Activated naive CD4-positive, alpha-beta T cell treated with anti-CD3 and anti-CD28 coated beads, Interleukin-2, amount 50 U/mL, for 16 hours (primary cell): Measurements from ENCODE around the gene SAPCD2.
"Not testable (repeated sequence)": the region's sequence is repeated elsewhere in the genome, so short reads cannot be mapped to it uniquely, and the experiment has no call there.

Source experiments
- DNase-seq: peaks from one replicate; pipeline ENCODE4 v3.0.0-alpha.2; 2020

The SAPCD2 gene

GRCh38 chr9:137063311-137064026, 6.9 kb downstream of the SAPCD2 start:
- no peak for DNase-seq

DNA sequence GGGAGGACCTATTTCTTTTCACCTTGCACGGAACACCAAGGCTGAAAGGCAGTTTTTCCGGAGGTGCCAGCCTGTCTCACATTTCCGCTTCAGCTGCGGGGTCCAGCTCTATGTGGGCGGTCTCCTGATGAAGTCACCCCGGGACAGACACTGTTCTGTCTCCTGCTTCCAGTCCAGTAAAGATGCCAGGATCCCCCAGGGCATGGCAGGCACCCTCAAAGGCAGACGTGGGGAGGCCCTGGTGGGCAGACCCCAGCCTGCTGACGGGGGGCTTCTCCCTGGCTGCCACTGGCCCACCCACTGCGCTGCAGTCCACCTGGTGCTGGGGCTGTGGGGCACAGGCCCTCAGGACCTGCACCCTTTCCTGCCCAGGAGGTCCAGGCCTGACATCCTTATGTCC, 7.6 kb downstream of the SAPCD2 start:
- not testable (repeated sequence) for DNase-seq

DNA sequence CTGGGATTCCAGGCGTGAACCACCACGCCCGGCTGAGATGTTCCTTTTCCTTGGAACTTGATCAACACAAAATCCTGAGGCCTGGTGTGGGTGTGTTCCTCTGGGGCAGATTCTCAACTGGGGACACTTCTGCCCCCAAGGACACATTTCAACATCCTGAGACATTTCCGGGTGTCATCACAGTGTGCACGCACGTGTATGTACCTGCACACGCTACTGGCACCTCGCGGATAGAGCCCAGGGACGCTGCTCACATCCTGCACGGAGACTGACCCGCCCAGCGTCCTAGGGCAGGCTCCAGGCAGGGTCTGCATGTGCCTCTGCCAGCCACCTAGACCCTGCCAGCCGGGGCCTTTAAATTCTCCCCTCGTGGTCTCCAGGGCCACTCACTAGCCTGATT, 8.0 kb downstream of the SAPCD2 start:
- DNase-seq, result no peak

DNA sequence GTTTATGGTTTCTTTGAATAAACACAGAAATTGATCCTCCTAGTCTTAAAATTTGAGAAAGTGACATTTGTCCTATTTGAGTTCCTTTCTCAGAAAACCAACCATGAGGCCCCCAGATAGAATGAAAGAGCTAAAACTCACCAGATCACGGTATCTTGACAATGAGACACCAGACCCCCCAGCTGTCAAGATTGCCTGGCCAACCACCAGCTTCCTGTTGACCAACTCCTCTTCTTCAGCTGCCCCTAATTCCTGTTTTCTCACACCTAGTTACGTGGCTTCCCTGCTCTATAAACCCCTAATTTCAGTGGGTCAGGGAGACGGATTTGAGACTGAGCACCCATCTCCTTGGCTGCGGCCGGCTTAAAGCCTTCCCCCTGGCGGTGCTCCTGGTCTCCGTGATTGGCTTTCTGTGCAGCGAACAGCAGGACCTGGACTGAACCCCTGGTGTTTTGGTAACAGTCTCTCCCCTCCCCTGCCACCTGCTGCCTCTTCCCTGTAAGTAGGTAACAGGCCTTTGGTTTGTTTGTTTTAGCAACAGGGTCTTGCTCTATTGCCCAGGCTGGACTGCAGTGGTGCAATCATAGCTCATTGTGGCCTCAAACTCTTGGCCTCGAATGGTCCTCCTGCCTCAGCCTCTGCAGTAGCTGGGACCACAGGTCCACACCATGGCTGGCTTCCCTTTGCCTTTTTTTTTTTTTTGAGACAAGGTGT, 11.7 kb downstream of the SAPCD2 start:
- no peak for DNase-seq

DNA sequence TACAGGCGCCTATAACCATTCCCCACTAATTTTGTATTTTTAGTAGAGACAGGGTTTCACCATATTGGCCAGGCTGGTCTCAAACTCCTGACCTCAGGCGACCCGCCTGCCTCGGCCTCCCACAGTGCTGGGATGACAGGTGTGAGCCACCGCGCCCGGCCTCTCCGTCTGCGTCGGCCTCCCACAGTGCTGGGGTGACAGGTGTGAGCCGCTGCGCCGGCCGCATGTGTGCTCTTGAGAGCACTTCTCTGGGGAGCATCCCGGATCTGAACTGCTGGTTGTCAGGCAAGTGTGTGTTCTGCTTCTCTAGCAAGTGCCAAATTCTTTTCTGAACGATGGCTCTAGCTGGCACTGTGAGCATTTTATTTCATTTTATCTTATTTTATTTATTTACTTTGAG, 12.8 kb downstream of the SAPCD2 start:
- no peak for DNase-seq

DNA sequence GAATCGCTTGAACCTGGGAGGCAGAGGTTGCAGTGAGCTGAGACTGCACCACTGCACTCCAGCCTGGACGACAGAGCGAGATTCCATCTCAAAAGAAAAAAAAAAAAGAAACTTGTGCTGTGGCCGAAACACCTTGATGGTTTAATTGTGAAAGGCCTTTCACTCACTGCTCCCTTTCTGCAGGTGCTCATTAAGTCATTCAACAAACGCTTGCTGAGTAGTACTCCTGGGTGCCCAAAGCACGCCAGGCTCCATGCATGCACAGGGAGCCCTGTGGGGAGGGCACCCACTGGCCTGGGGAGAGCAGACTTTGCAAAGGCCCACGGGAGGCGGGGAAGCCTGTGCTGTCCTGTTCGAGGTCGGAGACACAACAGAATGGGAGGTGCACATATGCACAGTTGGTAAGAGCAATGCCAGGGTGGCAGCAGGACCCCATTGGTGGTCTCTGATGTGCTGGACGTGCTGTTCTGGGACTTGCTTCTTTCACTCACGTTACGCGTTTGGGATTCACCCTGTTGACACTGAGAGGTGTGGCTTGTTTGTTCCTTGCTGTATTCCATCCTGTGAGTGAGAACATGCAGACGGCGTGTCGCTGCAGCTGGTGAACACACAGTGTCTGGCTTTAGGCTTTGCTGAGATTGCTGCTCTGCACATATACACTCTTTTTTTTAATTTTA, 13.5 kb downstream of the SAPCD2 start:
- DNase-seq, result no peak

DNA sequence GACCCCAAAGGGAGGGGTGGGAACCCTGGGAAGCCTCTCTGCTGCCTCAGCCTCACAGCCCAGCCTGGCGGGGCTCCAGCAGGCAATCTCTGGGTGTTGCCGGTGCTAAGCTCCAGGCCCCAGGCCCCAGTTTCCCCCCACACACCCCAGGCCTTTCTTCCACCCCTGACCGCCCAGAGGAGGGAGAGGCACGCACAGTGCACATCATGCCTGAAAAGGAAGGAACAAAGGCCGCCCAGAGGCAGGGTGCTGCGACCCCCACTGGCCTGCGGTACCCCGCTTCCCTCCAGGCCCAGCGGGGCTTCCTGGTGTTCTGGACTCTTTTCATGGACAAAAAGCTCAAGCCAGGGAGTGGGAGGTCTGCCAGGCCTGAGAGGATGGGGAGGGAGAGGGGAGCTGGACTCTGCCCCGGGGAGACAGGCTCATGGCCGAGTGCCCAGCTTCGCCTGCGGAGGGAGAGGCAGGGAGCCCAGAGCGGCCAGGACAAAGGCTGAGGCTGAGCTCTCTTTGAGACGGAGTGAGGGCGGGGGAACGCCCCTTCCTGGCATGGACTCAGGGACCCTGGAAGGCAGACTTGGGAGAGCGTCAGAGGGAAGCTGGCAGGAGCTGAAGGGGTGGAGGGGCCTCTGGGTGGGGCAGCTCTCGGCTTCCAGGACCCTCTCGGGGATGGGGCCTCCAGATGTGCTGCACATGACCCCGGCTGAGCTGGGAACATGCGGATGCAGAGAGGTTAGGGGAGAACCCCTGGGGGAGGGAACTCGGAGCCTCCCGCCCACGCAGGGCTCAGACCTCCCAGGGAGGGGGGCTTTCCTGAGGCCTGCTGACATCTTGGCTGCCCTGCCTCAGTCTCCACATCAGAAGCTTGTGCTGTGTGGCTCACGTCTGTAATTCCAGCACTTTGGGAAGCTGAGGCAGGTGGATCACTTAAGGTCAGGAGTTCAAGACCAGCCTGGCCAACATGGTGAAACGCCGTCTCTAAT, 14.7 kb downstream of the SAPCD2 start:
- DNase-seq, result no peak

DNA sequence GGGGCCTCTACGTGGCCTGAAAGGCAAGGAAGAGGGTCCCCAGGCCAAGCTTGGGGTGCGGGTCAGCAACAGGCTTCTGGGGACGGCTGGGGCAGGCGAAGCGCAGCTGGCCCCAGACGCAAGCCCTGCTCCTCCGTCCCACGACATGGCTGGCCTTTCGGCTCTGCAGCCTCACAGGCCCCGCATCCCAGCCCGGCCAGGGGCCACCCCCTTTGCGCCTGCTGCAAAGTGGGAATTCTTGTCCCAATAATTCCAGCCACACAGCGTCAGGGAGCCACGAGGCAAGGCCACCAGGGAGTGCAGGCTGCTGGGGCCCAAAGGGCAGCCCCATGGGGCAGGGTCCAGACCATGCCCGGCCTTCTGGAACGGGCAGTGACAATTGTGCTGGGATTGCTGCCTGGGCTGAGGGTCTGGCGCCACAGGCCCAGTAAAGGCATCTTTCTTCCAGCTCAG, 15.4 kb downstream of the SAPCD2 start:
- DNase-seq, result no peak

DNA sequence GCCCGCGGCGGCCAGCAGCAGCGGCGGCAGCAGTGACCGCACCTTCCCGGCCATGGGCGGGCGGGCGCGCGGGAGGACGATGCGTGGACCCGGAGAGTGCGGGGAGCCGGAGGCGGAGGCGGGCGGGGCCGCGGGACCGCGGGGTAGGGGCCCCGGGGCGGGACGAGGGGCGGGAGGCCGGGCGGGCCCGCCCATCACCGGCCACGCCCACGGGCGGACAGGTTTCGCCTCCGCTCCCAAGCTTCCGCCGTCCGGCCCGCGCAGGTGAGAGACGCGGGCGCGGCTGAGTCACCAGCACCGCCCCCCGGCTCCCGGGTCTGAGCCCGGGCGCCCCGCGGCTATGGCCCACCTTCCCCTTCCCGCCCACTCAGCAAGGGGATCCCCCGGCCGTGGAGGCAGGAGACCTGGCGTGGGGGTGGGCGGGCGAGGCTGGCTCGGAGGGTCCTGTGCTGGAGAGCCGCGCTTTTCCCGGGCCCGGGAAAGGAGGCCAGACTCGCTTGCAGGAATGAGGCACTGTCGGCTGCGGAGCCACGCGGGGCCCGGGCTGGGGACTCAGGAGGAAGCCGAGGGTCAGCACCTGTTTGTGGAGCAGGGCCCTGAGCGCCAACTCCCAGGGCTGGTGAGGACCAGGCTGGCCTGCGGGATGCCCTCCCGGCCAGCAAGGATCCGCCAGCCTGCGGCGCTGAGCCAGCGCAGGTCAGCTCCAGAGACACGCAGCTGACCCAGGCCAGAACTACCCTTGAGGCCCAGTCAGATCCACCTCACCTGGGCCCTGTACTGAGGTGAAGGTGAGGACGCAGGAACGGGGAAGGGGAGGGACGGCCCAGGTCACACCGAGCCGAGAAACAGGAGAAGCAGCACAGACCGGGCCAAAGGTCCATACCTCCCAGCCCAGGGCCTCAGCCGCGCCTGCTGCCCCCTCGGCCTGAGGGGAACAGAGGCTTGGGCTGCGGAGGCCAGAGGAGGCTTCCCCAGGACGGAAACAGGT, 16.1 kb downstream of the SAPCD2 start, which contains the start of gene ENTPD2:
ENTPD2 (minus strand) TSS at position 118 of the 988 bp plus-strand sequence; CDS start at position 54, 64 bp downstream.
- peak; percentile 33 for DNase-seq

- no peak for DNase-seq
Measured at GRCh38 chr9:137052998-137053943, 17.1 kb downstream of the SAPCD2 start.

- no peak for DNase-seq
Measured at GRCh38 chr9:137052293-137052692, 18.1 kb downstream of the SAPCD2 start.

GRCh38 chr9:137051145-137051724, 19.1 kb downstream of the SAPCD2 start:
- no peak for DNase-seq

DNA sequence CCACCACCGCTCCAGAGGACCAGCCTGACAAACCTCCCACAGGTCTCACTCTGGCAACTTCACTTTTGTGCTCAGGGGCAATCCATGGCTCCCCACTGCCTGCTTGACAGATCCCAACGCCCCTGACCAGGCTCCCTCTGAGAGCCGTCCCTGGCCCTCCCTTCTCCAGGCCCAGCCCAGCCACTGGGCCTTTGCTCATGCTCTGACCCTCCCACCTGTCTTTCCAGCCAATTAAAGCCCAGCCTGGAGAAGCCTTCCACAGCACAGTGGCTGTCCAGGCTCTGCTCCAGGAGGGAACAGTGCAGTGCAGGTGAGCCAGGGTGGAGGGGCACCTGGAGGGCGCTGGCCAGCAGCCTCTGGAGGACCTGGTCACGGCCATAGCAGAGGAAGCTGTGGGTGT, 19.8 kb downstream of the SAPCD2 start:
- no peak for DNase-seq

GRCh38 chr9:137049544-137050449, 20.6 kb downstream of the SAPCD2 start:
- DNase-seq, result peak; percentile 57

DNA sequence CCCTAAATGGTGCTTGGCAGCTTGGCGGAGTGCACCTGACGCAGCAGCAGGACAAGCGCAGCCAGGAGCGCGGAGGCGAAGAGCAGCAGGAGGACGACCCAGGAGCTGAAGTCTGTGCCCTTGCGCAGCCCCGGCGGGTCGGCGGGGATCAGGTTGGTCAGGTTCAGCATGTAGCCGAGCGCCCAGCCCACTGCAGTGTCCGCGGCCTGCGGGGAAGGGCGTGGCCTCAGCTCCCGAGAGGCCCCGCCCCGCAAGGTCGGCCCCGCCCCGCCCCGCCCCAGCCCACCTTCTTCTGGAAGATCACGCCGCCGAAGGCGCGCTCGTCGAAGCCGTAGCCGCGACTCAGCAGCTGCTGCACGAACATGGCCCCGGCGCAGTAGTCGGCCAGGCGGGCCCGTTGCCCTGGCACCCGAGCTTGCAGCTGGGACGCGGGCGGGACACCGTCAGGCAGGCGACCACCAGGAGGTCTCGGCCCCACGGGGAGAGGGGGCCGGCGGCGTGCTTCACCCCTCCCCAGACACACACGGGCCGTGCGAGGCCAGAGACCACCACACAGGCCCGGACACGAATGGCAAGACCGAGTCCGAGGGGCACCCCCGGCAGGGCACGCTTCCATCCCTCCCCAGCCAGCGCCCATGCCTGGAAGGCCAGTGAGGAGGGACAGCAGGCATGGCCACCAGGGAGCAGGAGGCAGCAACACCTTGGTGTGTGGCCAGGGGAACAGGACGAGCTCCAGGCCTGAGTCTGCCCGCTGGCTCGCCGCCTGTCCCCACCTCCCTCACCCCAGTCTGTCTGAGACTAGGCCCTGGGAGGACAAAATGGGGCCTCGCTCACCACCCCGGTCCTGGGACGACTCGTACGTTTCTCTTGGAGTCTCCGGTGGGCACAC, 21.5 kb downstream of the SAPCD2 start:
- DNase-seq, result no peak

DNA sequence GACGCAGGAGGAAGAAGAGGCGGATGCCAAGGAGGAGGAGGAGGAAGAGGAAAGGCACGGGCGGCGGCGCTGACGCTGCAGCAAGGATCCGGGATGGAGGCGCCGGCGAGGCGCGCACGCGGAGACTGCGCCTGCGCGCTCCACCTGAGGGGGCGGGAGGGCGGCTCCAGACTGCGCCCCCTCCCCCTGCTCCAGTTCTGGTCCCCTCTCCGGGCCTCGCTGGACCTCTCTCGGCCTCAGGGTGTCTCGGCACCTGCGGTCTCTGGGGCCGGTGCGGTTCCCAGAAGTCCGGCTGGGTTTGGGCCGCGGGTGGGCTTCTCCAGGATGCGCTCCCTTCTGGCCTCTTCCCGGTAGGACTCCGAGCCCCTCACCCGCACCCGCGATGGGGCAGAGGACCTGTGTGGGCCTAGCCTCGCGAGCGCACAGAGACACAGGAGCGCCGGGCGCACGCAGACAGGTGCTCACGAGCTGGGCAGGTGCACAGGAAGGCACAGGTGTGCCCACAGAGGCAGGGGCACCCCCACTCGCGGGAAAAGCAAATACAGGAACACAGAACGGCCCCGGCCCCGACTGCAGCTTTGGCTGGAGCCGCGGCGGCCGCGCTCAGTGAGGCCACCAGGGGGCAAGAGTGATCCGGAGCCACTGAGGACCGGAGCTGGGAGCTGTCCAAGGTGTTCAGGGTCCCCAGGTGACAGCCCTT, 24.1 kb downstream of the SAPCD2 start, which contains the start of gene NPDC1:
NPDC1 (minus strand) TSS at position 90 of the 700 bp plus-strand sequence. CDS start 188 bp downstream, outside the sequence.
- DNase-seq, result peak; percentile 81
